GM12865 (cell line): ENCODE data around the gene MRPL20.

Experiments
- DNase-seq: peaks from one replicate; pipeline ENCODE4 v3.0.0; 2010; ENCODE audit warnings: low read depth
- H3K4me3 ChIP-seq: 2 replicates; pipeline ENCODE4 v1.5.1; 2011; ENCODE audit warnings: mild to moderate bottlenecking, low read depth, low read length, control low read depth
- TF ChIP-seq, protein P1 (sequence below): IDR thresholded peaks from 2 replicates; pipeline ENCODE4 v1.5.1; 2011; ENCODE audit warnings: low read length, control low read depth, low read depth, inconsistent platforms; ENCODE audit not compliant: insufficient read depth; ENCODE audit errors: missing control alignments

Gene MRPL20

DNA sequence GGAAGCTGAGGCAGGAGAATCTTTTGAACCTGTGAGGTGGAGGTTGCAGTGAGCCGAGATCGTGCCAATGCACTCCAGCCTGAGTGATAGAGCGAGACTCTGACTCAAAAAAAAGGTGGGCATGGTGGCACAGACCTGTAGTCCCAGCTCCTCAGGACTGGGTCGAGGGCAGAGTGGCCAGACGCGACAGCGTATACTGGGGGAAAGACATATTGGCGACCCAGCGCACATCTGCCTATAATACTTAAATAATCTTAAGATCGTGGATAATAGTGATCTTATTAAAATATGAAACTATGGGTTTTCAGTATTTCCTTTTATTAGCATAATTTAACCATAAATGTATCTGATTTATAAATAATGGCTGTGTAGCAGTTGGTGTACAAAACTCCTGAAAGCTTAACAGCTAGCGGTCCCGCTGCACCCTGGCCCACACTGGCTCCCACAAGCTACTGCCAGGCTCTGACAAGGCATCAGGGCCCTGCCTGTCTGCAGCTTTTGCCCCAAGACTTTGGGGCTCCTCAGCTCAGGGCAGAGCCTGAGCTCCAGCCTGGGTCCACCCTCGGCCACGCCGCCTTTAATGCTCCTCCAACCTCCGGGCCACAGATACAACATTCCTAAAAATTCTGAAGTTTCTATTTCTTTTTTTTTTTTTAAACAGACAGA is 29.4 kb downstream of the MRPL20 start:
- no peak for DNase-seq
- H3K4me3 ChIP-seq, result no peak overlapping the region
- TF ChIP-seq, protein P1, sequence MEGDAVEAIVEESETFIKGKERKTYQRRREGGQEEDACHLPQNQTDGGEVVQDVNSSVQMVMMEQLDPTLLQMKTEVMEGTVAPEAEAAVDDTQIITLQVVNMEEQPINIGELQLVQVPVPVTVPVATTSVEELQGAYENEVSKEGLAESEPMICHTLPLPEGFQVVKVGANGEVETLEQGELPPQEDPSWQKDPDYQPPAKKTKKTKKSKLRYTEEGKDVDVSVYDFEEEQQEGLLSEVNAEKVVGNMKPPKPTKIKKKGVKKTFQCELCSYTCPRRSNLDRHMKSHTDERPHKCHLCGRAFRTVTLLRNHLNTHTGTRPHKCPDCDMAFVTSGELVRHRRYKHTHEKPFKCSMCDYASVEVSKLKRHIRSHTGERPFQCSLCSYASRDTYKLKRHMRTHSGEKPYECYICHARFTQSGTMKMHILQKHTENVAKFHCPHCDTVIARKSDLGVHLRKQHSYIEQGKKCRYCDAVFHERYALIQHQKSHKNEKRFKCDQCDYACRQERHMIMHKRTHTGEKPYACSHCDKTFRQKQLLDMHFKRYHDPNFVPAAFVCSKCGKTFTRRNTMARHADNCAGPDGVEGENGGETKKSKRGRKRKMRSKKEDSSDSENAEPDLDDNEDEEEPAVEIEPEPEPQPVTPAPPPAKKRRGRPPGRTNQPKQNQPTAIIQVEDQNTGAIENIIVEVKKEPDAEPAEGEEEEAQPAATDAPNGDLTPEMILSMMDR, result no peak

DNA sequence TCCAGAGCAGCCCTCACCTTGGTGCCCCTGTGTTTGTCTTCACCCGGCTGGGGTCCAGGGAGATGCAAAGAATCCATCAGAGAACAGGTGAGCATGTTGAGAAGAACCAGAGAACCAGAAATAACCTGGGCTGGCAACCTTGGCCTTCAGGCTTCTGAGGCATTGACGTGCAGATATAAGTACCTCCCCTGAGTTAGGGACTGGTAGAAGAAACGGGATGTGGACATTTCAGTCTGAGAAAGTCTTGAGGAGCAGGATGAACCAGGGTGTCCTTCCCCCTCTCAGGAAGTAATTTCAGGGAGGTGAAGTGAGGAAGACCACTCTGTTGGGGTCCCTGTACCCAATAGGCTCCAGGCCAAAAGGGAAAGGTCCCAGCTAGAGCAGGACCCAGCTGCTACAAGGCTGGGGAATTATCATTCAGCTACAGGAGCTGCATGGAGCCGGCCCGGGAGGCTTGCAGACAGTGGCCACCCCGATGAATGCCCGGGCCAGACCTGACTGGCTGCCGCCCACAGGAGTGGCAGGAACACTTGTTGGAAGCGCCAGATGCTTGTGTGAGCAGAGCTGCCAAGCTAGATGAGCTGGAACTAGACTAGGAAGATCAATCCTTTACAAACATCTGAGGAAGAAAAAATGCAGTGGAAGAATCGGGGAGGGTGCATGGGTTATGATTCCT is 30.4 kb downstream of the MRPL20 start:
- no peak for DNase-seq
- H3K4me3 ChIP-seq, result no peak overlapping the region
- TF ChIP-seq, protein P1, result no peak

DNA sequence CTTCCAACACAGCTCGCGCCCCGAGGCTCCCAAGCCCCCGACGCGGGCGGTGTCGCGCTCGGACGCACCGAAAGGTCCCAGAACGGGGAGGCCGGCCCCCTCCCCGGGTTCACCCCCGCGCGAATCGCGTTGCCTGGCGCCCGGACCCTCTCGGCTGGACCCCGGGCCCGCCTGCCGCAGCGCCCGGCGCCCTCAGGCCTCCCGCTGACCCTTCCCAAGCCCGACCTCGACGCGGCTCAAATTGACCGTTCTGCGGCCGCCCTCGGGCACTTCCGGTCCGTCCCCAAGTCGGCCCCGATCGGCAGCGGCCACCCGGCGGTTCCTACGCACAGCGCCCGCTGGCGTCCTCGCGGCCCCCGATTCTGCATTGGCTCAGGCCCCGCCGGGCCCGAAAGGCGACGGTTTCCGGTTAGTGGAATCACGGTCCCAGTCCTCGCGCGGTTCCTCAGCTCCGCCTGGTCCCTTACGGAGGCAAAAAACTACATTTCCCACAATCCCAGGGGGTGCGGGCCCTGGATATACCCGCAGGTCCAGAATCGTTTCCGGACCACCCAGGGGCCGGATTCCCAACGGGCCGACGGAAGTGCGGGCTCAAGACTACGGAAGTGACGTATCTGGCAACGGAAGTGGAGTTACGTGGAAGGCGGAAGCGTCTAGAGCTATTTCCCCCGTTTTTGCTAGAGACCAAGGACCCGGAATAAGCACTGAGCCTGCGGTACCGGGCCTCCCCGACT is 32.0 kb downstream of the MRPL20 start, which contains the start of gene AURKAIP1:
Gene AURKAIP1 (minus strand): TSS at position 279 of the 734 bp plus-strand sequence. CDS start 451 bp downstream, outside the sequence.
- TF ChIP-seq, protein P1, result peak; percentile 30
- peak within 1 kb of the TSS; percentile 76 for H3K4me3 ChIP-seq
- DNase-seq, result peak; percentile 100

DNA sequence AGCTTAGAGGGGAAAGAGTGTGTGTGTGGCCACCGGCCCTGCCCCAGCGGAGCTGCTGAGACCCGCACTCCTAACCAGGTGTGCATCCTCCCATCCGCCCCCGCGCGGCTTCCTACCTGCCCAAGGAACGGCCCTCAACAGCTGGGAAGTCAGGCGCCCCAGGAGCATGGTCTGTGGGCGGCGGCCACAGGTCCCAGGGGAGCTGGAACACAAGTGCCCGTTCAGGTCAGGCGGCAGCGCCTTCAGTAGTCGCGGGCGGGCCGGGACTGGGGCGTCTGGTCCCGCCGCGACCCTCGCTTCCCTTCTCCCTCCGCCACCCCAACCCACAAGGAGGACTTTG is 32.5 kb downstream of the MRPL20 start:
- peak overlapping the region; percentile 76 for H3K4me3 ChIP-seq
- DNase-seq, result no peak
- TF ChIP-seq, protein P1, result no peak

GRCh38 chr1:1373815-1374588 is 33.1 kb downstream of the MRPL20 start:
- H3K4me3 ChIP-seq, result peak overlapping the region; percentile 76
- TF ChIP-seq, protein P1, result no peak
- DNase-seq, result no peak

GRCh38 chr1:1373051-1373814 is 33.9 kb downstream of the MRPL20 start:
- TF ChIP-seq, protein P1, result no peak
- no peak for DNase-seq
- H3K4me3 ChIP-seq, result peak overlapping the region; percentile 76; the same call in 1 of the 2 replicates
